PFSK-1 (cell line): Measurements from ENCODE around the gene STAG3.

ENCODE experiments used
- FOXP2 ChIP-seq: optimal IDR thresholded peaks from 2 replicates; pipeline ENCODE3; 2011; ENCODE audit warnings: borderline replicate concordance, control low read depth, inconsistent platforms; ENCODE audit not compliant: insufficient read depth; ENCODE audit errors: extremely low read length, extremely low read depth
- POLR2AphosphoS5 ChIP-seq: IDR thresholded peaks from 2 replicates; pipeline ENCODE4 v1.6.1; 2012; ENCODE audit warnings: low read depth, mild to moderate bottlenecking, control low read depth, low read length, moderate library complexity
- SIN3A ChIP-seq: IDR thresholded peaks from 2 replicates; pipeline ENCODE4 v1.6.1; 2012; ENCODE audit warnings: mild to moderate bottlenecking, low read length, moderate library complexity, borderline replicate concordance; ENCODE audit not compliant: insufficient read depth
- TAF1 ChIP-seq: IDR thresholded peaks from 2 replicates; pipeline ENCODE4 v1.6.1; 2012; ENCODE audit warnings: low read length, control low read depth, borderline replicate concordance; ENCODE audit not compliant: insufficient read depth
- TF ChIP-seq, protein P1 (sequence below), 2 experiments: IDR thresholded peaks; 2 replicates each; pipeline versions ENCODE4 v1.6.1 to v1.8.0; 2011 to 2012; ENCODE audit warnings: low read depth in 2 of 2, low read length in 2 of 2, control low read depth in 1 of 2, inconsistent platforms in 1 of 2, mild to moderate bottlenecking in 1 of 2, moderate library complexity in 1 of 2; ENCODE audit not compliant: insufficient read depth in 1 of 2

Gene STAG3

DNA sequence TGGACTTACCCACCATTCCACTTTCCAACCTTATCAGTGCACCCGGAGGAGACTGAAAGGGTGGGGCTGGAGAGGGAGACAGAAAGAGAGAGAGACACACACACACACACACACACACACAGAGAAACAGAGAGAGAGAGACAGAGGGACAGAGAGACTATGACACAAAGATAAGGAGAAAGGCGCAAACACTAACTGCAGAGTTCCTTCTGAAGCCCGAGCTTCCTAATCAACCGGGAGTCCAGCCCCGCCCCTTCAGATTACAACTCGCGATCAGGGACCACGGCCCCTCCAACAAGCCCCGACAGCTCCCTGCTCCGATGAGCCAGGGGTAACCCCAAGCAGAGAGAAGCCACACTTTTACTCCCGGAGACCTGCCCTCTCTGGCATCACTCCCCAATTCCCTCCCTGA, 9.8 kb upstream of the STAG3 start:
- TF ChIP-seq, protein P1, sequence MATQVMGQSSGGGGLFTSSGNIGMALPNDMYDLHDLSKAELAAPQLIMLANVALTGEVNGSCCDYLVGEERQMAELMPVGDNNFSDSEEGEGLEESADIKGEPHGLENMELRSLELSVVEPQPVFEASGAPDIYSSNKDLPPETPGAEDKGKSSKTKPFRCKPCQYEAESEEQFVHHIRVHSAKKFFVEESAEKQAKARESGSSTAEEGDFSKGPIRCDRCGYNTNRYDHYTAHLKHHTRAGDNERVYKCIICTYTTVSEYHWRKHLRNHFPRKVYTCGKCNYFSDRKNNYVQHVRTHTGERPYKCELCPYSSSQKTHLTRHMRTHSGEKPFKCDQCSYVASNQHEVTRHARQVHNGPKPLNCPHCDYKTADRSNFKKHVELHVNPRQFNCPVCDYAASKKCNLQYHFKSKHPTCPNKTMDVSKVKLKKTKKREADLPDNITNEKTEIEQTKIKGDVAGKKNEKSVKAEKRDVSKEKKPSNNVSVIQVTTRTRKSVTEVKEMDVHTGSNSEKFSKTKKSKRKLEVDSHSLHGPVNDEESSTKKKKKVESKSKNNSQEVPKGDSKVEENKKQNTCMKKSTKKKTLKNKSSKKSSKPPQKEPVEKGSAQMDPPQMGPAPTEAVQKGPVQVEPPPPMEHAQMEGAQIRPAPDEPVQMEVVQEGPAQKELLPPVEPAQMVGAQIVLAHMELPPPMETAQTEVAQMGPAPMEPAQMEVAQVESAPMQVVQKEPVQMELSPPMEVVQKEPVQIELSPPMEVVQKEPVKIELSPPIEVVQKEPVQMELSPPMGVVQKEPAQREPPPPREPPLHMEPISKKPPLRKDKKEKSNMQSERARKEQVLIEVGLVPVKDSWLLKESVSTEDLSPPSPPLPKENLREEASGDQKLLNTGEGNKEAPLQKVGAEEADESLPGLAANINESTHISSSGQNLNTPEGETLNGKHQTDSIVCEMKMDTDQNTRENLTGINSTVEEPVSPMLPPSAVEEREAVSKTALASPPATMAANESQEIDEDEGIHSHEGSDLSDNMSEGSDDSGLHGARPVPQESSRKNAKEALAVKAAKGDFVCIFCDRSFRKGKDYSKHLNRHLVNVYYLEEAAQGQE (IDR thresholded peaks at IDR 0.05; ENCODE audit: insufficient read depth in 1 of 2, low read depth in 2 of 2, low read length in 2 of 2), result no peak
- TF ChIP-seq POLR2AphosphoS5, result no peak
- TF ChIP-seq FOXP2, result no peak
- no peak for TF ChIP-seq TAF1
- TF ChIP-seq SIN3A, result no peak

DNA sequence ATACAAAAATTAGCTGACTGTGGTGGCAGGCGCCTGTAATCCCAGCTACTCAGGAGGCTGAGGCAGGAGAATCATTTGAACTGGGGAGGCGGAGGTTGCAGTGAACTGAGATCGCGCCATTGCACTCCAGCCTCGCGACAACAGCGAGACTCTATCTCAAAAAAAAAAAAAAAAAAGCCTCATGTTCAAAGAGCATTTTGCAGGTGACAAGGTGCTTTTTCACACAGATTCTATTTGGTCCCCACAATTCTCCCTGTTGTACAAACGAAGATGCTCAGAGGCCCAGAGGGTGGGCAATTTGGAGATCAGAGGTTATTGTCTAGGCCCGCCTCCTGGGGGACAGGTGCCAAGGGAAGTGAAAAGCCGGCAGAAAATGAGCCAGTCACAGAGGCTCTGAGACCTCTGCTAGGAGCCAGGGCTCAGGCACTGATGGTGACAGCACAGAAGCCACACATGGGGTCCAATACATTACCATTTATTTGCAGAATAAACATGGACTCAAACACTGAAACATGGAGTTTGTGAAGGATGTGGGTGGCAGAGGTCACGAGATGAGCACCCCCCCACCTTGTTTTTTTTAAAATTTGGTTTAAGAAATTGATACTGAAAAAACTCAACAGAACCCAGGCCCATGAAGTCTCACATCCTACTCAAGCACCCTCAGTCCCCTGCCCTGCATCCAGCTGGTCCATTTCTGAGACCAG, 8.4 kb upstream of the STAG3 start:
- TF ChIP-seq SIN3A, result no peak

DNA sequence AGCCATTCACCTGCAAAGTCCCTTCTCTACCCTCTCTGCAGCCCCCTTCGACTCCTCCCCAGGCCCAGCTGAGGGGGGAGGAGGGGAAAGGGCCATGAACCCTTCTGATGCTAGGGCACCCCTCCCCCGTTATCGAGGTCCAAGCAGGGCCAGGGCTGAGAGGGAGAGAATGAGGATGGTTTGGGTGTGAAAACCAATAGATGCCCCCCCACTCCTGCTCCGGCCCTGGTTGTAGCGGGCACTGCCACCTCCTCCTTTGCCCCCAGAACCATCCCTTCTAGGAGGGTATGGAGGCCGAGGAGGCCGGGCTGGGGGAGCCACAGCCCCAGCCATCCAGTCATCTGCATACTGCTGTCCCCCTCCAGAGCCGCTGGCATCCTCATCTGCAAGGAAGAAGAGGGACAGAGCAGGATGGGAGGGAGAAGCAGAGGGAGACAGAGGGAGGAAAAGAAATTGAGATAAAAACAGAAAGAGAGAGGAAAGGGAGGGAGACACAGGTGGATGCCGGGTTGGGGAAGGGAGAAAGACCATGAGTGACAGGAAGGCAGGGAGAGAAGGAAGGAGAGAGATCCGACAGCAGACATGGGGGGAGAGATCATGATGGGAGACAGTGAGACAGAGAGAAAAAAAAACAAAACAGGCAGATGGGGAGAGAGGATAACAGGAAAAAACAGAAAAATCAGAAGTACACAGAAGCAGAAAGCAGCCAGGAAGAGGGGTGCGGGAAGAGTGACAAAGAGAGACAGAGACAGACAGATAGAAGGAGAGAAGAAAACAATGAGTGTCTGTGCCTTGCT, 7.4 kb upstream of the STAG3 start:
- TF ChIP-seq, protein P1 (IDR thresholded peaks at IDR 0.05; ENCODE audit: insufficient read depth in 1 of 2, low read depth in 2 of 2, low read length in 2 of 2), result no peak
- no peak for TF ChIP-seq POLR2AphosphoS5
- no peak for TF ChIP-seq FOXP2
- no peak for TF ChIP-seq SIN3A
- no peak for TF ChIP-seq TAF1

DNA sequence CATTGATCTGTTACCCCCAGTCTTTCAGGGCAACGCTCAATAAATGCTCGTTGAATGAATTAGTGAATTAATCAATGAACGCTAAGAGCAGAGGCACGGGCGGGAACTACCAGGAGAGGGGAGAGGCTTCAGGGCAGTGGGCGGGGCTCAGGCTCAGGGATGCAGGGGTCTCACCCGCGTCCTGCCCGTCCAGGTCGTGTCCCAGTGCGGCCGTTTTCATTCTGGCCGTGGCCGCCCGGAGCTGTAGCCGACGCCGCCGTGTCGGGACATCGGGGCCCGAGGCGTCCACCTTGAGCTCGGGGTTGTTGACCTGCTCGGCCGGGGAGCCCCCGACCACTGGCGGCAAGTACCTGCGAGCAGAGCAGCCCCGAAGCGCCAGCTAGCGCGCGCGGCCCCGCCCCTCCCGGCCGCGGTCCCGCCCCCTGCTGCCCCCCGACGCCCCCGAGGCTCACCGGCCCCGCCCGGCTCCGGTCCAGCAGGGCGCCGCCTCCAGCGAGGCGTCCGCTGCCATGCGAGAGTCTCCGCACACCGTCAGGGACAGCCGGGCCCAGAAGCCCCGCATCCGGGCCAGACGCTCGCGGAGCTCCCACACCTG, 6.5 kb upstream of the STAG3 start:
- TF ChIP-seq POLR2AphosphoS5 (no peak), SIN3A (no peak), TAF1 (no peak), FOXP2 (no peak)
- TF ChIP-seq, protein P1 (IDR thresholded peaks at IDR 0.05; ENCODE audit: insufficient read depth in 1 of 2, low read depth in 2 of 2, low read length in 2 of 2), result no peak

DNA sequence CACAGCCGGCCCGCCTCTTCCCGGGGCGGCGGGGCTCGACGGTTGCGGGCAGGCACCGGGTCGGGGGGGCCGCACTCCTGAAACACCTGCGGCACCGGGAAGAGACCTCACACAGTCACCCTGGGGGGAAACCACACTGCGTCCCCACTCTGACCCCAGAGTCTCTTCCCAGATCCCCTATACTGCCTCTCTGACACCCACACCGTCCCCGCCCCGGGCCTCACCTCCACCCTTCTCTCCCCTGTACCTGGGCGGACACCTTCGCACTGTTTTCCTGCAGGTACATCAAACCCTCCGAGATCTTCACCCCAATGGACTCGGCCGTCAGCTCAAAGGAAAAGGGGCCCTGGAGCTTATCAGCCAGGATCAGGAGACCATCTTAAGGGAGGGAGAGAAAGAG, 5.9 kb upstream of the STAG3 start:
- no peak for TF ChIP-seq TAF1
- no peak for TF ChIP-seq SIN3A
- TF ChIP-seq, protein P1 (IDR thresholded peaks at IDR 0.05; ENCODE audit: insufficient read depth in 1 of 2, low read depth in 2 of 2, low read length in 2 of 2), result no peak
- TF ChIP-seq POLR2AphosphoS5, result no peak
- TF ChIP-seq FOXP2, result no peak
